HG03575 (cell line): Measurements from ENCODE around the gene NAAA.
"Not testable (repeated sequence)": the region's sequence is repeated elsewhere in the genome, so short reads cannot be mapped to it uniquely, and the experiment has no call there.

Experiments
- ATAC-seq: cut with Tn5 transposase; IDR thresholded peaks from one replicate; pipeline ENCODE4 v1.9.1; 2021; ENCODE audit not compliant: unreplicated experiment, insufficient number of reproducible peaks, low FRiP score; ENCODE audit errors: extremely low read depth

NAAA gene

GRCh38 chr4:75922588-75922987 lies 18.2 kb downstream of the NAAA start:
- no peak for ATAC-seq

- ATAC-seq = no peak
These were observed 18.9 kb downstream of the NAAA start for GRCh38 chr4:75921910-75922309.

GRCh38 chr4:75920327-75920726 lies 20.5 kb downstream of the NAAA start:
- no peak for ATAC-seq

- ATAC-seq = no peak
These were observed 20.9 kb downstream of the NAAA start for GRCh38 chr4:75919920-75920319.

GRCh38 chr4:75916091-75916661 lies 24.6 kb downstream of the NAAA start:
- no peak for ATAC-seq

GRCh38 chr4:75912968-75913367 lies 27.8 kb downstream of the NAAA start:
- ATAC-seq = no peak

DNA sequence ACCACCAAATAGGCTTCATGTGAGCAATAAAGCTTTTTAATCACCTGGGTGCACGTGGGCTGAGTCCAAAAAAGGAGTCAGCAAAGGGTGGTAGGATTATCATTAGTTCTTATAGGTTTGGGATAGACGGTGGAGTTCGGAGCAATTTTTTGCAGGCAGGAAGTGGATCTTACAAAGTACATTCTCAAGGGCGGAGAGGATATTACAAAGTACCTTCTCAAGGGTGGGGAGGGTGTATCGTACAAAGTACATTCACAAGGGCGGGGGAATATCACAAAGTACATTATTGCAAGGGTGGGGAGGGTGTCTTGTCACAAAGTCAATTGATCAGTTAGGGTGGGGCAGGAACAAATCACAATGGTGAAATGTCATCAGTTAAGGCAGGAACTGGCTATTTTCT lies 30.0 kb downstream of the NAAA start:
- not testable (repeated sequence) for ATAC-seq

- no peak for ATAC-seq
These were observed 31.4 kb downstream of the NAAA start for GRCh38 chr4:75909405-75909804.

DNA sequence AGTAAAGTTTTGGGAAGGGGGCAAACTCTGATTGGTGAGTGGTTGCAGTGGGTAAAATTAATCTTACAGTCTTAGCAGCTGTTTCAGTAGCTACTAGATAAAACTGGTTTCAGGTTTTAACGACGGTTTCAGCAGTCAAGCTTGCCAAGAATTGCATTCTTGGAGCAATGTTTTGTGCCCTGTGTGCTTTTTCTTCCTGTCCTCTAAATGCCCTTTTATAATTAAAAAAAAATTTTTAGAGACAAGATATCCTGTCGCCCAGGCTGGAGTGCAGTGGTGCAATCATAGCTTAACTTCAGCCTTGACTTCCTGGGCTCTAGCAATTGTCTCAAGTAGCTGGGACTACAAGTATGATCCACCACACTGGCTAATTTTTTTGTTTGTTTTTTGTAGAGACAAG lies 32.3 kb downstream of the NAAA start:
- ATAC-seq = no peak

DNA sequence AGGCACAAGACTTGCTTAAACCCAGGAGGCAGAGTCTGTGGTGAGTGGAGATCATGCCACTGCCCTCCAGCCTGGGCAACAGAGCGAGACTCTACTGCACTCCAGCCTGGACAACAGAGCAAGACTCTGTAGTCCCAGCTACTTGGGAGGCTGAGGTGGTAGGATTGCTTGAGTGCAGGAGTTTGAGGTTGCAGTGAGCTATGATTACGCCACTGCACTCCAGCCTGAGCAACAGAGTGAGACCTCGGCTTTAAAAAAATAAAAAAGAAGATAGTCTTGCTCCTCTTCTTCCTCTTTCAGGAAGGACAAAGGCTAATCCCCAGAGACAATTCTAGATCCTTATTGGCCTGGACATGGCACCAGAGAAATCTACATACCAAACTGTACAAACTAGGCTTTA lies 32.8 kb downstream of the NAAA start:
- ATAC-seq = no peak

- no peak for ATAC-seq
These were observed 36.7 kb downstream of the NAAA start for GRCh38 chr4:75904076-75904475.

- ATAC-seq = no peak
These were observed 38.5 kb downstream of the NAAA start, which contains the start of gene PPEF2 for GRCh38 chr4:75902352-75902751. TSS of gene PPEF2 (minus strand) at chr4:75902452. CDS start at chr4:75896325, 6,127 bp downstream.

DNA sequence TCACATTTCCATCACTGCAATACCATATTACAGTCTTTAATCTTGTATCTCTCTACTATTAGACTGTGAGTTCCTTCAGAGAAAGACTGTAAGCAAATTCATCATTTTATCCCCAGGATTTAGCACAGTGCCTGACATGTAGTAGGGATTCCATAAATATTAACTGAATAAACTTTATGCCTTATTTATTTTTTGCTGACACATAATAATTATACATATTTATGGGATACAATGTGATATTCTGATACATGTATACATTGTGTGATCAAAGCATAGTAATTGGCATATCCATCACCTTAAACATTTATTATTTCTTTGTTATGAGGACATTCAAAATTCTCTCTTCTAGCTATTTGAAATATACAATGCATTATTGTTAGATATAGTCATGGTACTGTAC lies 42.3 kb downstream of the NAAA start:
- ATAC-seq = no peak

GRCh38 chr4:75895744-75896314 lies 45.0 kb downstream of the NAAA start:
- no peak for ATAC-seq

DNA sequence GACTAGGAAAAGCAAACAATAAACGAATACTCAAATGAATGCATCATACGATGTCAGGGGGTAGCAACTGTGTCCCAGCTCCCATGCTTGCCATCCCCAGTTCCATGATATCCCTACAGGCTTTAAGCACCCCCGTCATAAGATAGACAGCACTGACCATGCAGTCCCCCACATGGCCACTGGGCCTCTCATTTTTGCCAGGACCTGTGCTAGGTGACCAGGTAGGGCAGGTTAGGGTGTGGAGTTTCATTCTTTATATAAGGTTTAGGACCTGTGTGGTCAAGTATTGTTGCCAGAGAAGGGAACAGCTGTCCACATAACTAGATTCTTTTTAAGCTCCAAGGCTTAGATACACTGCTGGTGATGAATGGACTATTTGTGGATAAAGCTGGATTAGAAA lies 48.3 kb downstream of the NAAA start:
- no peak for ATAC-seq

GRCh38 chr4:75891611-75892010 lies 49.2 kb downstream of the NAAA start:
- ATAC-seq = no peak

DNA sequence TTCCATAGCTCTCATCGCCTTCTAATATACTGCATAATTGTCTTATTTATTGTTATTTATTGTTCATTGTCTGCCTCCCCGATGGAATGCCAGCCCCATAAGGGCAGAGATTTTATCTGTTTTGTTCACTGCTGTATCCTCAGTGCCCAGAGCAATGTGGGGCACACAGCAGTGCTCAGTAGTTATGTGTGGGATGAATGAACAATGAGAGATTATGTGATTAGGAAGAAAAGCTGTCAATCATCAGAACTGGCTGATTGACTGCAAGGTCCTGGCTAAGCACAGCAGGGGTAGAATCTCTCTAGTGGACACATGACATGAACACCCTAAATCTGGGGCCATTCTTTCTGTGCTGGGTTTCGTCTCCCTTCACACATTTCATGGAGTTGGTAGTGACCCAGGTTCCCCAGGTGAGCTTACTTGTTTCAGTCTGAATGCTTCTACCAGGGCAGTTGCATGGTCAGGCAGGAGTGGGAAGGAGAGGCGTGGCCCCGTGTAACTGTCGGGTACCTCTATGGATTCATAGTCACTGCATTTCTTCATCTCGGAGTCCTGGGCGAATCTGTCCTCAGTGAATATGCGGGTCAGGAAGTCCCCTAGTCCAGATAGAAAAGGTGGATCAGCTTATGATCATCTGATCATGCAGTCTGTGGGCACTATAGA lies 51.1 kb downstream of the NAAA start:
- no peak for ATAC-seq

DNA sequence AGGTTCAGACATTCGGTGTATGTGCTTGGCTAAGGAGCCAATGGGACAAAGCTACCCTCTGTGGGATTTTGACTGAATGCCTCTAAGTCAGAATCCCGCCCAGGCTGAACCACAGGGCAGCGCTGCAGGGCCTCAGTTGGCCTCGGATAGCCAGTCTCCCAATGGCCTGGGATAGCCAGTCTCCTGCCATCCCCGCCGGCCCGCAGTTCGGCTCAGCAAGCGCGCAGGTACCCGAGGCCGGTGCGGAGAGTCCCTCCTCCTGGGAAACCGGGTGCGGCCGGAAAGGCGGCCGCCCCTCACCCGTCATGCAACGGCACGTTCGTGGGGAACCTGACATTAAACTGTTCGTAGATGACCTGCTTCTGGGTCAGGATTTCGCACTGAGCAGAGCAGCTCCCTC lies 54.7 kb downstream of the NAAA start:
- ATAC-seq = no peak

DNA sequence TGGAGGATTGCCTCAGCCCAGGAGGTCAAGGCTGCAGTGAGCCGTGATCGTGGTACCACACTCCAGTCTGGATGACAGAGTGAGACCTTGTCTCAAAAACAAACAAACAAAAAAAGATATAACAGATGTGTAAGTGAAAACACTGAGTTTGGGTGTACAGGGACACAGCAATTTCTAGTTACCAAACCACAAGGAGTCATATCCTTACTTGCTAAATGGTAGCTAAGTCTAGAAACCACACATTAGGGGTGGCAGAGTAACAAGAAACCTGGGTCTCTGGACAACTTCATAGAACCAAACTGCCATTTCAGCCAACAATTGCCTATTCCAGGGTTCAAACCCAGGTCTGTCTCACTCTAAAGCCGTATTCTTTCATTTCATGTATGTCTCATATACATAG lies 59.3 kb downstream of the NAAA start:
- no peak for ATAC-seq

DNA sequence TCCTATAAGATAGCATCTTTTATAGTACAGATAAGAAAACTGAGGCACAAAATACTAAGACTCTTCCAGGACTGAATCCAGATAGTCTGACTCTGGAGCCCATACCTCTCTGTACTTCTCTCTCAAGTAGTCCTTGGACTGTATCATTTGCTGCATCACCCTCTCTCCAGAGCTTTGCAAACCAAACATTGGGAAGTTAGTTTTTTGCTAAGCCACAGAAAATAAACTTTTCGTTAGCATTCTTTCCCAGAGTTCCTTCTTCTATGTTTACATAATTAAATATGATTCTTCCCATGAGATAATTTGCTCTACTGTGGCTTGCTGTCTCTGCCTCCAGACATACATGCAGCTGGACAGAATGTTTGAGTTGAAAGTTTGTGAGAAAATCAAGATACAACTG lies 60.5 kb downstream of the NAAA start:
- ATAC-seq = no peak
